Measurements from ENCODE around the gene PHF3. TPM values are rescaled to one million over a fixed set of nuclear protein-coding genes. Genes with fewer than 3 reads are reported as not detected.

PHF3 gene
- total RNA-seq, 1 experiment from 2014 or later, result 40.0 TPM

DNA sequence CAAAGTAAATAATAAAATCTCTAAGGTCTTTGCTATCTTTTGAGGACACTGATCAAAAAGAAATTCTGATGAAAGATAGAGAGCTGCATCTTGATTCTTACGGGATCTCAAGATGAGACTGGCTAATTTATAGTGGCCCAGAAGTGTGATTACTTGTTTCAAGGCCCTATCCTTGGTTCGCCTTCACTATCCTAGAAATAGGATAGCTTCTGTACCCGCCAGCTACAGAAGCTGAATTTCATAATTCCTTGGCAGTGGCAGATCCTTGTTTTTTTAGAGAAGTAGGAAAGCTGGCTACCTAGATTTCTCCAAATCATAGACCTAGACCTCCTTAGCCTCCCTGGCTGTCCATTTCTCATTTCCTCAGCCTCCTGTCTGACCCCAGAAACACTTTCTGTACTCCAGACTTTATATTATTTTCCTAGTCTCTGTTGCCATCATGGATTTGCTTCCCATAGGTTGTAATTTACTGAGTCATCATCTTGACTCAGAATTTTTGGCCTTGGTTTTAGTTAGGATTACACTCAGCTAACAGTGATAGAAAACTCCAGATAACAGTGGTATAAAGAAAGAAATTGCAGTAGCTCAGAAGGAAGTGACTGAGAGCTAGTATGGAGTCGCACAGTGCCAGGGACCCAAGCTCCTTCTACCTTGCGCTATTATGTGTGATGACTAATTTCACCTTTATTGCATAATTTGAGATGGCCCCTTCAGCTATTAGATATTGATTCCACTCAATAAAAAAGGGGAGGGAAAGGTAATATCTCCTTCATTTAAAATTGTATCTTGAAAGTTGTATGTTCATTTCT, 27.7 kb downstream of the PHF3 start:
- DNase-seq (ENCODE audit: low read depth, low spot score) (no peak), ATAC-seq (peak; percentile 53; the same call in 1 of the 2 replicates)
- Histone ChIP-seq H3K27me3 (ENCODE audit: control insufficient read depth, insufficient read depth, low read length) (no peaks in the 10 kb centered on the region), H3K36me3 (ENCODE audit: control insufficient read depth, insufficient read depth, low read length) (no peaks in the 10 kb centered on the region), H3K4me3 (ENCODE audit: low read depth in 2 of 2, low read length in 2 of 2) (no peak overlapping the region), H3K27ac (ENCODE audit: low read length) (no peak overlapping the region), H3K4me1 (ENCODE audit: control insufficient read depth, insufficient read depth, low read length) (0 out of 2 replicates have a peak, but pooled peaks cover 4% of the 10 kb centered on the region), H3K9me3 (ENCODE audit: control insufficient read depth, insufficient read depth, low read depth, low read length) (no peaks in the 10 kb centered on the region)
- ChIA-PET POLR2A (no interaction called here), CTCF (no interaction called here)
- intact Hi-C loops (cut with micrococcal nuclease; ENCODE audit: unreplicated experiment) (no loop called here), in situ Hi-C loops (cut with HindIII; ENCODE audit: low pct_unique_long_range_greater_than_20kb, low sequenced_read_pairs) (no loop called here)
- no TSS peak for BruUV-seq (replicated peaks)
- no peak for TF ChIP-seq POLR2AphosphoS5 (IDR thresholded peaks at IDR 0.05; ENCODE audit: low read depth, low read length)
- TF ChIP-seq, protein P1, sequence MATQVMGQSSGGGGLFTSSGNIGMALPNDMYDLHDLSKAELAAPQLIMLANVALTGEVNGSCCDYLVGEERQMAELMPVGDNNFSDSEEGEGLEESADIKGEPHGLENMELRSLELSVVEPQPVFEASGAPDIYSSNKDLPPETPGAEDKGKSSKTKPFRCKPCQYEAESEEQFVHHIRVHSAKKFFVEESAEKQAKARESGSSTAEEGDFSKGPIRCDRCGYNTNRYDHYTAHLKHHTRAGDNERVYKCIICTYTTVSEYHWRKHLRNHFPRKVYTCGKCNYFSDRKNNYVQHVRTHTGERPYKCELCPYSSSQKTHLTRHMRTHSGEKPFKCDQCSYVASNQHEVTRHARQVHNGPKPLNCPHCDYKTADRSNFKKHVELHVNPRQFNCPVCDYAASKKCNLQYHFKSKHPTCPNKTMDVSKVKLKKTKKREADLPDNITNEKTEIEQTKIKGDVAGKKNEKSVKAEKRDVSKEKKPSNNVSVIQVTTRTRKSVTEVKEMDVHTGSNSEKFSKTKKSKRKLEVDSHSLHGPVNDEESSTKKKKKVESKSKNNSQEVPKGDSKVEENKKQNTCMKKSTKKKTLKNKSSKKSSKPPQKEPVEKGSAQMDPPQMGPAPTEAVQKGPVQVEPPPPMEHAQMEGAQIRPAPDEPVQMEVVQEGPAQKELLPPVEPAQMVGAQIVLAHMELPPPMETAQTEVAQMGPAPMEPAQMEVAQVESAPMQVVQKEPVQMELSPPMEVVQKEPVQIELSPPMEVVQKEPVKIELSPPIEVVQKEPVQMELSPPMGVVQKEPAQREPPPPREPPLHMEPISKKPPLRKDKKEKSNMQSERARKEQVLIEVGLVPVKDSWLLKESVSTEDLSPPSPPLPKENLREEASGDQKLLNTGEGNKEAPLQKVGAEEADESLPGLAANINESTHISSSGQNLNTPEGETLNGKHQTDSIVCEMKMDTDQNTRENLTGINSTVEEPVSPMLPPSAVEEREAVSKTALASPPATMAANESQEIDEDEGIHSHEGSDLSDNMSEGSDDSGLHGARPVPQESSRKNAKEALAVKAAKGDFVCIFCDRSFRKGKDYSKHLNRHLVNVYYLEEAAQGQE (IDR thresholded peaks at IDR 0.05; ENCODE audit: insufficient read depth in 1 of 2, low read depth in 2 of 2, low read length in 1 of 2), result no peak
- TF ChIP-seq TCF7L2 (IDR thresholded peaks at IDR 0.05; ENCODE audit: low read depth, low read length), result no peak

GRCh38 chr6:63663956-63664281, 28.3 kb downstream of the PHF3 start:
- DNase-seq (ENCODE audit: low read depth, low spot score), result no peak
- ChIA-PET CTCF (no interaction called here), POLR2A (no interaction called here)
- intact Hi-C loops (cut with micrococcal nuclease; ENCODE audit: unreplicated experiment) (no loop called here), in situ Hi-C loops (cut with HindIII; ENCODE audit: low pct_unique_long_range_greater_than_20kb, low sequenced_read_pairs) (no loop called here)
- Histone ChIP-seq H3K4me3 (ENCODE audit: low read depth in 2 of 2, low read length in 2 of 2) (no peak overlapping the region), H3K36me3 (ENCODE audit: control insufficient read depth, insufficient read depth, low read length) (no peaks in the 10 kb centered on the region), H3K27ac (ENCODE audit: low read length) (no peak overlapping the region), H3K27me3 (ENCODE audit: control insufficient read depth, insufficient read depth, low read length) (no peaks in the 10 kb centered on the region), H3K9me3 (ENCODE audit: control insufficient read depth, insufficient read depth, low read depth, low read length) (no peaks in the 10 kb centered on the region), H3K4me1 (ENCODE audit: control insufficient read depth, insufficient read depth, low read length) (0 out of 2 replicates have a peak, but pooled peaks cover 4% of the 10 kb centered on the region)
- ATAC-seq, result no peak
- BruUV-seq (replicated peaks), result no TSS peak
- TF ChIP-seq, protein P1 (IDR thresholded peaks at IDR 0.05; ENCODE audit: insufficient read depth in 1 of 2, low read depth in 2 of 2, low read length in 1 of 2), result no peak
- TF ChIP-seq TCF7L2 (IDR thresholded peaks at IDR 0.05; ENCODE audit: low read depth, low read length) (no peak), SIN3A (IDR thresholded peaks at IDR 0.05; ENCODE audit: borderline replicate concordance, insufficient read depth, low read depth, low read length) (no peak), POLR2AphosphoS5 (IDR thresholded peaks at IDR 0.05; ENCODE audit: low read depth, low read length) (no peak)
- TF ChIP-seq, protein P2, sequence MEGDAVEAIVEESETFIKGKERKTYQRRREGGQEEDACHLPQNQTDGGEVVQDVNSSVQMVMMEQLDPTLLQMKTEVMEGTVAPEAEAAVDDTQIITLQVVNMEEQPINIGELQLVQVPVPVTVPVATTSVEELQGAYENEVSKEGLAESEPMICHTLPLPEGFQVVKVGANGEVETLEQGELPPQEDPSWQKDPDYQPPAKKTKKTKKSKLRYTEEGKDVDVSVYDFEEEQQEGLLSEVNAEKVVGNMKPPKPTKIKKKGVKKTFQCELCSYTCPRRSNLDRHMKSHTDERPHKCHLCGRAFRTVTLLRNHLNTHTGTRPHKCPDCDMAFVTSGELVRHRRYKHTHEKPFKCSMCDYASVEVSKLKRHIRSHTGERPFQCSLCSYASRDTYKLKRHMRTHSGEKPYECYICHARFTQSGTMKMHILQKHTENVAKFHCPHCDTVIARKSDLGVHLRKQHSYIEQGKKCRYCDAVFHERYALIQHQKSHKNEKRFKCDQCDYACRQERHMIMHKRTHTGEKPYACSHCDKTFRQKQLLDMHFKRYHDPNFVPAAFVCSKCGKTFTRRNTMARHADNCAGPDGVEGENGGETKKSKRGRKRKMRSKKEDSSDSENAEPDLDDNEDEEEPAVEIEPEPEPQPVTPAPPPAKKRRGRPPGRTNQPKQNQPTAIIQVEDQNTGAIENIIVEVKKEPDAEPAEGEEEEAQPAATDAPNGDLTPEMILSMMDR (IDR thresholded peaks at IDR 0.05), result no peak
